Jurkat, Clone E6-1 (cell line): Measurements from ENCODE around the gene C4orf51. TPM values are rescaled to one million over a fixed set of nuclear protein-coding genes. Genes with fewer than 3 reads are reported as not detected.
"Not testable (repeated sequence)": the region's sequence is repeated elsewhere in the genome, so short reads cannot be mapped to it uniquely, and the experiment has no call there.

Experiments used
- DNase-seq: peaks from one replicate; pipeline ENCODE4 v3.0.0-alpha.2; 2011; ENCODE audit warnings: low read depth, low spot score
- H3K4me3 ChIP-seq: 2 replicates; pipeline ENCODE4 v1.5.1; 2011; ENCODE audit warnings: mild to moderate bottlenecking, low read length, control low read depth, moderate library complexity
- polyA plus RNA-seq: library from polyadenylated mRNA; unstranded; fragments of >200 nt; gene quantifications from one replicate; pipeline ENCODE4 v1.2.1, GENCODE V29; 2012; ENCODE audit warnings: missing spikeins; ENCODE audit not compliant: insufficient read length, insufficient read depth

The C4orf51 gene
- not detected for polyA plus RNA-seq

- no peak for DNase-seq
Observed at GRCh38 chr4:145679991-145680455, at the start of gene C4orf51. Gene C4orf51 (plus strand): TSS chr4:145680146. CDS start chr4:145680204, 58 bp downstream.

GRCh38 chr4:145635117-145635516 lies 44.8 kb upstream of the C4orf51 start:
- peak; percentile 27 for DNase-seq
- H3K4me3 ChIP-seq: no peak overlapping the region

More at GRCh38 chr4:145679991-145680455, at the start of gene C4orf51:
- no peak within 1 kb of the TSS for H3K4me3 ChIP-seq

DNA sequence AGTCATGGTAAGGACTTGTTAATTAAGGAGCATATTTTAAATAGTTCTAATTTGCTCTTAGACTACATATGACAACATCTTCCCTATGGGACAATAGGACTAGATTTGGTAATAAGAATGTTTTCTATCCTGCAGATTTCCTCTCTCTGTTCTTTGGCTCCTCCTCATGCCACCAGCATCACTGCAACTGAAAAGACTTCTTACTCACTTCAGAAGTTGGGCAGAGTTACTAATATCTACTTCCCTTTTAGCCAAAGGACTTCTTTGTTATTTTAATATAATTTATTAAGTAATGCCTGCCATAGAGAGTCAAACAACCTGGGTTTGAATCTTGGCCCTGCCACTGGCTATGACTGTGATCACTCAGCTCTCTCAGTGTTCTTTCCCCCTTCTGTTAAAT lies 44.3 kb upstream of the C4orf51 start:
- no peak overlapping the region for H3K4me3 ChIP-seq
- DNase-seq: no peak

DNA sequence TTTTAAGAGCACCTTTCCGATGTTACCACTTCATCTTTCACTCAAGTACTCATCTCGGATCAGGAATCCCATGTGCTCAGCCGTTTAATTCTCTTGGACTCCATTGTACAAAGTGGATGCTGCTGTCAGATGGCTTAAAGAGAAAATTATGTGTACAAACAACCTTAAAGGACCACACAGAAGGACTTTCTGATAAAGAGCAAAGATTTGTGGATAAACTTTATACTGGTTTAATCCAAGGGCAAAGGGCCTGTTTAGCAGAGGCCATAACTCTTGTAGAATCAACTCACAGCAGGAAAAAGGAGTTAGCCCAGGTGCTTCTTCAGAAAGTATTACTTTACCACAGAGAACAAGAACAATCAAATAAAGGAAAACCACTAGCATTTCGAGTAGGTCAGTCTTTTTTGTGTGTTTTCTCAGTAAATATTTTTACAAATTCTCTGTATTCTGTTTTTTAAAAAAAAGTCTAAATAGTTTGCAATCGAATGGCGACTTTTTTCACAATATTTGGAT lies 40.7 kb upstream of the C4orf51 start:
- H3K4me3 ChIP-seq: no peak overlapping the region
- DNase-seq: no peak

GRCh38 chr4:145640236-145640635 lies 39.7 kb upstream of the C4orf51 start:
- not testable (repeated sequence) for H3K4me3 ChIP-seq, DNase-seq

DNA sequence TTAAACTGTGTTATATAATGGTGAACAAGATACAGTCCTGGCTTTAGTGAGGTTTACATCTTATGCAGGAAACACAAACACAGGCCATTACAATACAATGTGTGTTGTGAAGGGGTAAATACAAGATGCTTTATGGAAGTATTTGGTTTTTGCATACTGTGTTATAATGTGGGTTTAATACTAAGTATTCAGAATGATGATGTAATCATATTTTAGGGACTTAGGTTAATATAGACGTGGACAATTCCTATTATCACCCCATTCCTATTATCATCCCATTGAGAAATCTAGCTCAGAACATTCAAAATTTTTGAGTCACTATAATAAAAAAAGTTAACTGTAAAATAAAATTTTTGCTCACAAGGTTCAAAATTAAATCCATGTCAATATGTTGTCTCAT lies 36.7 kb upstream of the C4orf51 start:
- no peak overlapping the region for H3K4me3 ChIP-seq
- DNase-seq: no peak

DNA sequence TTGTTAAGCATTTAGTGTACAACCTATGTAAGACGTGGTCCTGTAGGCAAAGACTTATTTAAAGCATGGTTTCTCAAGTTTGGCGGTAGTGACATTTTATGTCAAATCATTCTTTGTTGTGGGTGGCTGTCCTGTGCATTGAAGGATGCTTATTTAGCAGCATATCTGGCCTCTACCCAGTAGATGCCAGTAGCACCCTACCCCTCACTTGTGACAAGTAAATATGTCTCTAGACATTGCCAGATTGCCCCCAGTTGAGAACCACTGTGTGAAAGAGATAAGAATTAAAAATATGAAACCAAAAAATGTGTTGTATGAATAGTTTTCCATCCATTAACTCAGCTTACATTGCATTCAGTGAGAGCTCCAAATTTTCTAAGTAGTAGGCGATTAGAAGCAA lies 35.2 kb upstream of the C4orf51 start:
- DNase-seq: no peak
- H3K4me3 ChIP-seq: no peak overlapping the region

GRCh38 chr4:145656156-145656555 lies 23.8 kb upstream of the C4orf51 start:
- DNase-seq: no peak
- H3K4me3 ChIP-seq: no peak overlapping the region

DNA sequence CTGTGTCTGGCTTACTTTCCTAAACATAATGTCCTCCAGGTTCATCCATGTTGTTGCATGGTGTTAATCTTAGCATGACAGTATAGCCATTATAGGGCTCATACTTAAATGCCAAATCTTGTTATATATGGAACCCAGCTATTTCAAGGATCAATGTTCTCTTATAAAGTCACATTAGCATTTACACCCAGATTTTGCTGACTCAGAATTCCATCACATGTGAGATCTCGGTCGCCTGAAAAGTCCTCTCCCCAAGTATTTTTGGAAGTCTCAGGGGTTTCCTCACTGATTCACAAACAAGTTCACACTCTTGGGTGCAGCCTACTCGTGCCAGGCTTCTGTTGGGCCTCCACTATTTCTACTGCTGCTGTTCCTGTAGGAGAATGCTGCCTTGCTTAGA lies 19.9 kb upstream of the C4orf51 start:
- H3K4me3 ChIP-seq: no peak overlapping the region
- no peak for DNase-seq

- no peak for DNase-seq
- no peak overlapping the region for H3K4me3 ChIP-seq
Observed at GRCh38 chr4:145663194-145663593, 16.8 kb upstream of the C4orf51 start.

DNA sequence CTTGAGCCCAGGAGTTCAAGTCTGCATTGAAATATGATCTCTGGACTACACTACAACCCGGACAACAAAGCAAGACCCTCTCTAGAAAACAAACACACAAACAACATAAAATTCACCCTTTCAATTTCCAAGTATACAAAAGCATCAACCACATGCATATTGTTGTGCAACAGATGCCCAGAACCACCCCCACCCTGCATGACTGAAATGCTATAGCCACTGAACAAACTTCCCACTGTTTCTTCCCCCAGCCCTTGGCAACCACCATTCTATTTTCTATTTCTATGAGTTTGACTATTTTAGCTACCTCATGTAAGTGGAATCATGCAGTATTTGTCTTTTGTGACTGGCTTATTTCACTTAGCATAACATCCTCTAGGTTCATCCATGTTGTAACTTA lies 14.2 kb upstream of the C4orf51 start:
- no peak for DNase-seq
- H3K4me3 ChIP-seq: no peak overlapping the region

DNA sequence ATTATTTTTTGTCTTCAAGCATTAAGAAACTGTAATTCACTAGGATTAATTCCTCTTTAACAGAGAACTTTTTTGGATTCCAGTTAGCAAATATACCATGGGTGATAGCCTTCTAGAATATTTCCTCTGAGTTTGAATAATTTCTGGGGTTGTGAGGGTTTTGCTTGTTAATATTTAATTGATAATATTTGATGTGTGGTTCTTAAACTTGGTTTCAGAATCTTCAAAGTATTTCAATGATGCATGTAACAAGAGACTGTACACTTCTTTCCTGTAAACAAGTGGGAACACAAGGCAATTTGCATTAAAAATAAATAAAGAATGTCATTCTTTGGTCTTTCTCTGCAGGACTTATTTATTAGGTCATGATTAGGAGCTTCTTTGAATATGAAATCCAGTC lies 9.5 kb upstream of the C4orf51 start:
- no peak overlapping the region for H3K4me3 ChIP-seq
- DNase-seq: no peak

DNA sequence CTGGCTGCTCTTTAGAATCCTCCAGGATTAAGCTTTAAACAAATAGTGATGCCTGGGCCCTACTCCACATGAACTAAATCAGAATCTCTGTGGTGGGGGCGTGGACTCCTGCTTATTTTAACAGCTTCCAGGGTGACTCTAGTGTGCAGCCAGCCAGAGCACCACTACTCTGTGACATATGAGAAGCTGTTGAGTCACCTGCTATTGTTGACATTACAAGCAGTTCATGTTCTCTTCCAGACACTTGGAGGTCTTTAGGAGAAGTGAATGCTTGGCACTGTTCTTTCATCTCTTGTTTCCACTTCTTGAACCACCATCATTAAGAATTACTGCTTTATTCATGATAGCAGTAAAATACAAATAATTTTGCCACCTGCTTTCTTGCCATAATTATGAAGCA lies 426 bp upstream of the C4orf51 start:
- DNase-seq: no peak
- H3K4me3 ChIP-seq: no peak overlapping the region

- H3K4me3 ChIP-seq: no peak overlapping the region
- DNase-seq: no peak
Observed at GRCh38 chr4:145680902-145681301, 956 bp downstream of the C4orf51 start.

GRCh38 chr4:145681518-145681917 lies 1.6 kb downstream of the C4orf51 start:
- DNase-seq: no peak
- no peak overlapping the region for H3K4me3 ChIP-seq

- no peak for DNase-seq
- no peak overlapping the region for H3K4me3 ChIP-seq
Observed at GRCh38 chr4:145681956-145682355, 2.0 kb downstream of the C4orf51 start.

DNA sequence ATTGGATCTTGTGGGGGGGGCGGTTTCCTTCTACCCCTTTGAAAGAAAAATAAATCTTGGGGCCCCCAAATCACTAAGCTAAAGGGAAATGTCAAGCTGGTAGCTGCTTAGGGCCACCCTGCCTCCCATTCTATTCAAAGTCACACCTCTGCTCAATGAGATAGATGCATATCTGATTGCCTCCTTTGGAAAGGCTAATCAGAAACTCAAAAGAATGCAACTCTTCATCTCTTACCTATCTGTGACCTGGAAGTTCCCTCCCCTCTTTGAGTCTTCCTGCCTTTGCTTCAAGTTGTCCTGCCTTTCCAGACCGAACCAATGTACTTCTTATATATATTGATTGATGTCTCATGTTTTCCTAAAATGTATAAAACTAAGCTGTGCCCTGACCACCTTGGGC lies 7.0 kb downstream of the C4orf51 start:
- DNase-seq: no peak
- H3K4me3 ChIP-seq: no peak overlapping the region

- H3K4me3 ChIP-seq: no peak overlapping the region
- DNase-seq: no peak
Observed at GRCh38 chr4:145690610-145691009, 10.7 kb downstream of the C4orf51 start.

DNA sequence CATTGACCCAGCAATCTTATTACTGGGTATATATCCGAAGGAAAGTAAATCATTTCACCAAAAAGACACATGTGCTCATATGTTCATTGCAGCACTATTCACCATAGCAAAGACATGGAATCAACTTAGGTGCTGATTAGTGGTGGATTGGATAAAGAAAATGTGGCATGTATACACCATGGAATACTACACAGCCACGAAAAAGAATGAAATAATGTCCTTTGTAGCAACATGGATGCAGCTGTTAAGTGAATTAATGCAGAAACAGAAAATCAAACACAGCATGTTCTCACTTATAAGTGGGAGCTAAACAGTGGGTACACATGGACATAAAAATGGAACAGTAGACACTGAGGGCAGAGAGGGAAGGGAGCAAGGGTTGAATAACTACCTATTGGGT lies 11.5 kb downstream of the C4orf51 start:
- not testable (repeated sequence) for DNase-seq

DNA sequence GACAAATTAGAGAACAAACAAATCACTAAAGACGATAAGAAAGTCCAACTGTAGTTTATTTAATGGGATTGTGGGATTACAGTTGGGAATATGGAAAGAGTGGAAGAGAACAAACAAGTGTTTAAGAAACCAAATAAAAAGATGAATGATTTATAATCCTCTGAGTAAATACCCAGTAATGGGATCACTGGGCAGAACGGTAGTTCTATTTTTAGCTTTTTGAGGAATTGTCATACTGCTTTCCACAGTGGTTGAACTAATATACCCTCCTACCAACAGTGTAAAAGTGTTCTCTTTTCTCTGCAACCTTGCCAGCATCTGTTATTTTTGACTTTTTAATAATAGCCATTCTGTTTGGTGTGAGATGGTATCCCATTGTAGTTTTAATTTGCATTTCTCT lies 15.0 kb downstream of the C4orf51 start:
- DNase-seq: no peak

More for the DNA sequence above, 11.5 kb downstream of the C4orf51 start:
- not testable (repeated sequence) for H3K4me3 ChIP-seq

GRCh38 chr4:145697332-145697731 lies 17.4 kb downstream of the C4orf51 start:
- no peak for DNase-seq
- H3K4me3 ChIP-seq: no peak overlapping the region

More for the DNA sequence above, 15.0 kb downstream of the C4orf51 start:
- no peak overlapping the region for H3K4me3 ChIP-seq
